ENCODE data around the gene SLK. TPM values are rescaled to one million over a fixed set of nuclear protein-coding genes. Genes with fewer than 3 reads are reported as not detected.

Gene SLK
- total RNA-seq, 1 donor from 2014 or later: 49.0 TPM

- peak; percentile 48 for DNase-seq (ENCODE audit: low read depth)
These were observed 85.5 kb downstream of the SLK start for GRCh38 chr10:104052431-104052830.

GRCh38 chr10:104053201-104053600 lies 86.3 kb downstream of the SLK start:
- DNase-seq (ENCODE audit: low read depth): no peak

DNA sequence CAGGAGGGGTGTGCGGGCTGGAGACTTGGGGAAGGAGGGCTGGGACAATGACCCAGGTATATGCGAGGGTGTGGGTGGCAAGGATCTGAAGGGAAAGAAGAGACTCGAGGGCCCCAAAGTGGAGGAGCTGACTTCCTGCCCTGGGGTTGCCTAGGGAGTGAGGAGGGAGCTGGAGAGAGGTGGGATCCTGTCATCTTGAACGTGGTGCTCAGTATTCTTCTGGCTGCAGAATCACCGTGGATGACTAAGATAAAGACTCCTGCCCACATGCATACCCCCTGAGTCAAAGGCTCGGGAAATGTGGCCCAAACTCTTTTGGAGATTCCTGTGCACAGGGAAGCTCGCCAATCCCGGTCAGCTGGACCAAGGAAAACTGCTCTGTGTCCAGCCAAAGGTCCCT lies 87.5 kb downstream of the SLK start:
- peak; percentile 65 for DNase-seq (ENCODE audit: low read depth)

- DNase-seq (ENCODE audit: low read depth): no peak
These were observed 89.8 kb downstream of the SLK start for GRCh38 chr10:104056619-104057273.

DNA sequence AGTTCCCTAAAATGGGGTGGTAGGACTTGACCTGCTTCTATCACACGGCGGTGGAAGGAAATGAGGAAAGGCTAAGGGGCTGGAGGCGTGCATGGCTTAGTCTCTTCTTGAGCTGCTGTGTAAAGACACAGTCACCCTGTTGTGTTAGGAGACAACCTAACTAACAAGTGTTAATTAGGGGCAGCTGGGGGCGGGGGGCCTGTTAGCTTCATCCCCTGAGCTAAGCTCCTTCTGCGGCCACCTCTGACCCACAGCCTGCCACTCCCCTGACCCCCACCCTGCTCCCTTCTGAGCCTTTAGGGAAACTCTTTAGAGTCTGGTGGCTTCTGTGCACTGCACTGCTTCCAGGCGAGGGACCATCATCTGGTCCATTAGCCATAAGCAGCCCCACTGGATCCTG lies 90.8 kb downstream of the SLK start:
- DNase-seq (ENCODE audit: low read depth): no peak

DNA sequence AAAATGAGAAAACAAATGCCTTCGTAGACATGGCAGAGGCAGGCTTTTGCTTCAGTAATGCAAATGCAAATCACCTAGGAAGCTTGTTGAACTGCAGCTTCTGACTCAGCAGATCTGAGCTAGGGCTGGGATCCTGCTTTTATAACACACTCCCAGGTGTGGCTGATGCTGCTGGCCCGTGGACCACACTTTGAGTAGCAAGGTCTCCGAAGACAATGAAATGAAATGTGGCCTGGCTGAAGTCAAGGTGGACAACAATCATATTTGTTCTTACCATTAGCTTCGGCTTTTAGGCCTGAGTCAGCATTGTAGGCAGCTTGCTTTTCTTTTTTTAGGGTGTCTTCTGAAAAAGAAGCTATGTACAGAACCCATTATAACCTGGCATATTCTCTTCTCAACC lies 92.4 kb downstream of the SLK start:
- peak; percentile 22 for DNase-seq (ENCODE audit: low read depth)

DNA sequence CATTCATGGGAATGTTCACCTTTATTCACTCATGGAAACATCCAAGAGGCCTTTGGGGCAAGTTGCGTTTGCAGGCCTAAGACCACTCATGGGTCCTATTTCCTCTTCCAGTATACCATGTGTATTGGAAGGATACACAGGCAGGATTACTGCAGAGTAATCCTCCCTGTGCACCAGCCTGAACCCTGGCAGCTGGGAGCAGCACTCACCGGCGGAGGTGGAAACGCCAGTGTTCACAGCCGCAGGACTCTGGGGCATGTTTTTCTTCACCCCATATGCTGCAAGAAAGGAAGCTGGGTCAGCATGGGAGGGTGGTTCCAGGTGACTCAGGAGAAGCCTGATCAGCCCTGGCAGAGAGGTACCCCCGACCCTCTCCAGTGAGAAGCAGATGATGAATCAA lies 94.3 kb downstream of the SLK start:
- DNase-seq (ENCODE audit: low read depth): no peak

DNA sequence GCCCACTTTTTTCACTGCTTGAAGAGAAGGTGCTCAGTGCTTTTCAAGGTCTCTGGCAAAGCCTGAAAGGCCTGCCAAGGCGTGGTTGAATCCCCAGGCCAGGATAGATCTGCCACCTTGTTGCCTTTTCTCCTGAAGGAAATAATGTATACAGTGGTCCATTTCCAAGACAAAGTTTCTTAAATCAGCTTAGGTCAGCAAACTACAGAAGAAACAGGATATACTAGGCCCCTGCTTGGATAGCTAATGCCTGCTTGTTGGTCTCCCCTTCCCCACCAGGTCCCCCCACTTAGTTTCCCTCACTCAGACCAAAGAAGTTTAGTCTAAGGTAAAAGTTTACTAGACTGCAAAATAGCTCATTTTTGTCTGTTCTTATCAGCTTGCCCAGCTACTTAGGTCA lies 98.8 kb downstream of the SLK start:
- DNase-seq (ENCODE audit: low read depth): no peak

- no peak for DNase-seq (ENCODE audit: low read depth)
These were observed 100.0 kb downstream of the SLK start for GRCh38 chr10:104066945-104067344.

- no peak for DNase-seq (ENCODE audit: low read depth)
These were observed 100.6 kb downstream of the SLK start for GRCh38 chr10:104067525-104067924.

GRCh38 chr10:104069613-104070012 lies 102.7 kb downstream of the SLK start:
- DNase-seq (ENCODE audit: low read depth): no peak

- DNase-seq (ENCODE audit: low read depth): peak; percentile 43
These were observed 105.8 kb downstream of the SLK start for GRCh38 chr10:104072786-104073185.

DNA sequence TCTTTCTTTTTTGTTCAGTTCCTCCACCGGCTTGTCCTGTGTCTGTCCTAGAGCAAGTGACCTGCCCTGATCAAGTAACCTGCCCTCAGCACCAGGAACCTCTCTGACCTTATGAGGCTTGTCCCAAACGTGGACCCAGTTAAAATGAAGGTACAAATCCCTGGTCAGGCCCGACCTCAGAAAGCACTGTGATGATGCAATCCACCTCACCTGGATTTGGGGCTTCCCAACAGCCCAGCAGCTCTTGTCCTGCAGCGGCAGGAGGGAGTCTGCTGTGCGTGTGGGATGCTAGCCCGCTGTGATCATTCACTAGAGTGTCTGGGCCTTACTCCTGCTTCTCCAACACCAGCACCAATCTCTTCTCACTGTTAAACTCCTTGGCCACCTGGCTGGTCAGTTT lies 107.6 kb downstream of the SLK start:
- DNase-seq (ENCODE audit: low read depth): no peak

GRCh38 chr10:104076743-104077160 lies 109.8 kb downstream of the SLK start:
- DNase-seq (ENCODE audit: low read depth): peak; percentile 93

- peak; percentile 59 for DNase-seq (ENCODE audit: low read depth)
These were observed 110.3 kb downstream of the SLK start for GRCh38 chr10:104077247-104077646.

DNA sequence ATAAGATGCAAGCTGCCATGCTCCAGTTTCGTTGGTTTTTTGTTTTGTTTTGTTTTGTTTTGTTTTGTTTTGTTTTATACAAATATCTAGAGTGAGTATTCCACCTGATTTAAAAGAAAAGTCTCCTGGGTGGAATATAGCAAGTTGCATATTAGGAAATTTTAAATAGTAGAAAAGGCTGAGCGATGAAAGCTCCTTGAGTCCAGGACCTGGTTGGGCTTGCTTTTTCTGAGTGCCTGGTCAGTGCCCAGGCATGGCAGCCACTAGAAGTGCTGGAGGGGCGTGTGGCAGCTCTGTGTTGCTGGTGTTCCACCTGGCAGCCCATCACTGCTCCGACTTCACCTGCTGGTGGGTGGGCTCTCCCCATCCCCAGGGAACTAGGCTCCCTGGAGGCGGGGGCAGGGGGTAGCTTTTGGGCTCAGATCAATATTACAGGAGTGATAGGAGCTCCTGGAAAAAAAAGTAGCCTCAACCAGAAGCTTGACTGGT lies 110.8 kb downstream of the SLK start:
- DNase-seq (ENCODE audit: low read depth): no peak

Other genes with a start within 250 kb of the SLK start
- 1.7 and 8.2 TPM in 2 replicates for gene SH3PXD2A, start 111.6 kb upstream of the SLK start, total RNA-seq
- 27.7 and 36.8 TPM in 2 replicates for gene STN1, start 49.0 kb upstream of the SLK start, total RNA-seq
- gene COL17A1, start 118.7 kb downstream of the SLK start, total RNA-seq: 0.89 and 3.3 TPM in 2 replicates
- gene SFR1, start 155.0 kb downstream of the SLK start, total RNA-seq: 5.3 and 15.5 TPM in 2 replicates